Stimulated activated CD4-positive, alpha-beta T cell treated with anti-CD3 and anti-CD28 coated beads, Interleukin-12 subunit alpha, Interleukin-12 subunit beta, amount 100 ng/mL, for 24 hours (primary cell): ENCODE measurements around the gene RBAK.
"Not testable (repeated sequence)": the region's sequence is repeated elsewhere in the genome, so short reads cannot be mapped to it uniquely, and the experiment has no call there.

Experiments
- DNase-seq, 2 experiments: peaks; one replicate each; pipeline ENCODE4 v3.0.0-alpha.2; 2020; ENCODE audit warnings: low read depth in 2 of 2

RBAK gene

DNA sequence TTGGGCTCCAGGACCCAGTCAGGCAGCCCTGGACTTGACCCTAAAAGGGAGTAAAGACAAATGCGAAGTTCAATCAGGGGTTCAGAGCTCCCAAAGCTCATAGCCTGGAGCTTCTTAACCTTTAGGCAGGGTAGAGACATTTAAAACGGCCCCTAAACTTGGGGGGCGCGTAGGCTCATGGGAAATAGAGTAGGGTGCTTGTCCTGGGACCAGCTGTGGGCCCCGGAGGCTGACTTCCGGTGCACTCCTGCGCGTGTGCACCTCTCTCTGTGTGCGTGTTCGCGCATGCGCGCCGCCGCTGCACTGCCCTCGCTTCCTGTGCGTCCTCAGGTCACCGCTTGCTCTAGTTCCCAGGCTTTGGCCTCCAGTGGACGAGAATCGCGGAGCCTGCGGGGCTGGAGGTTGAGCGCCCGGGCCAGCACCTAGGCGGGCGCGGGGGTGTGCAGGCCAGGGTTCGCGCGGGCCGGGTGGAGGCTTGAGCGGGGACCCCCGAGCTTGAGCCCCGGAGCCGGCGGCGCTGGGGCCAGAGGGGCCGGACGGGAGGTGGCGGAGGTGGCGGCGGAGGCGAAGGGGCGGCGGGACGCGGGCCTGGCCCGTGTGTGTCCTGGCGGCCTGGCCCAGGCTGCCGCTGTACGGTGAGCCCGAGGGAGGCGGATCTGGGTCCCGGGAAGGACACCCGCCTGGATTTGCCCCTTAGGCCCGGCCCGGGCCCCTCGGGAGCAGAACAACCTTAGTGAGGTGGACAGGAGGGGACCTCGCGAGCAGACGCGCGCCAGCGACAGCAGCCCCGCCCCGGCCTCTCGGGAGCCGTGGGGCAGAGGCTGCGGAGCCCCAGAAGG lies at the start of gene RBAK:
Gene RBAK (plus strand): TSS at position 303 of the 839 bp plus-strand sequence. CDS start 2,217 bp downstream, outside the sequence.
- peak; percentile 80 to 83 for DNase-seq

DNA sequence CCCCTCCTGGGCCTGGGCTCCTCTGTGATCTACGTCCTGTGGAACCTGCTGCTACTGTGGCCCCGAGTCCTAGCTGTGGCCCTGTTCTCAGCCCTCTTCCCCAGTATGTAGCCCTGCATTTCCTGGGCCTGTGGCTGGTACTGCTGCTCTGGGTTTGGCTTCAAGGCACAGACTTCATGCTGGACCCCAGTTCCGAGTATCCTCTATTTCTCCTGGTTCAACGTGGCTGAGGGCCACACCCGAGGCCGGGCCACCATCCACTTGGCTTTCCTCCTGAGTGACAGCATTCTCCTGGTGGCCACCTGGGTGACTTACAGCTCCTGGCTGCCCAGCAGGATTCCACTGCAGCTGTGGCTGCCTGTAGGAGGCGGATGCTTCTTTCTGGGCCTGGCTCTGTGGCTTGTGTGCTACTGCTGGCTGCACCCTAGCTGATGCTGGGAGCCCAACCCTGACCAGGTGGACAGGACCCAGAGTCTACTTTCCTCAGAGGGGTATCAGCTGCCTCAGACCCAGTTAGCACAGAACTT lies 48.9 kb upstream of the RBAK start:
- DNase-seq: no peak

DNA sequence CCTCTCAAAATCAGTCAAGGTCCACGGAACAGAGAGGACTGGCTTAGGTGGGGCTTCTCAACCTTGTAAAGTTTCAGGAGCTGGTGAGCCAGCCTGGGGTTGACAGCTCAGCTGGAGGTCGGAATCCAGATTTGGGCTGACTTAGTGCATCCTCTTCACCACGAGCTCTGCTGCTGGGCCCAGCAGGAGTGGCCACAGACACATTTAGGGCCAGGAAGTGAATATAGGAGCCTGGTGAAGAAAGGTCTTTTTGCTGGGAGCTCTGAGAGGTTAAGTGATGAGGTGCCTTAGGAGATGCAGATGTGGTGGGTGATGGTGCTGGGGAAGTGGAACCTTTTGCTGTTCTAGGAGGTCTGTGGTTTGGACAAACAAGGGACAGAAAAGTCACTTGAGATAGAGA lies 47.4 kb upstream of the RBAK start:
- no peak for DNase-seq

DNA sequence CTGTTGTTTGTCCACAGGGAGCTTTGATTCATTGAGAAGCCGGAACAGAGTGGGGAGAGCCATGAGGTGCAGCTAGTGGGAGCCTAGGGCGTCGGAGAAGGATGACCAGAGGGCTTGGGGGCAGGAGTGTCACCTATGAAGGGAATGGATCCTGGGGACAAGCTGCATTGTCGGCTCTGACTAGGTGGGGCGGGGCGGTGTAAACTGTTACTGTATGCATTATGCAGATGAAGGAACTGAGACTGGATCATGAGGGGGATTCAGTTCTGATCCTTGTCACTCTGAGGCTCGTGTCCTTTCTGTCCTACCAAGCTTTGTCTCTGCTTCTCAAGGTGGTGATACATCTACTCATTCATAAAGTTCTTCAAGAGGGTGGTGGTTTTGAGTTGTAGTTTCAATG lies 46.8 kb upstream of the RBAK start:
- DNase-seq: no peak

DNA sequence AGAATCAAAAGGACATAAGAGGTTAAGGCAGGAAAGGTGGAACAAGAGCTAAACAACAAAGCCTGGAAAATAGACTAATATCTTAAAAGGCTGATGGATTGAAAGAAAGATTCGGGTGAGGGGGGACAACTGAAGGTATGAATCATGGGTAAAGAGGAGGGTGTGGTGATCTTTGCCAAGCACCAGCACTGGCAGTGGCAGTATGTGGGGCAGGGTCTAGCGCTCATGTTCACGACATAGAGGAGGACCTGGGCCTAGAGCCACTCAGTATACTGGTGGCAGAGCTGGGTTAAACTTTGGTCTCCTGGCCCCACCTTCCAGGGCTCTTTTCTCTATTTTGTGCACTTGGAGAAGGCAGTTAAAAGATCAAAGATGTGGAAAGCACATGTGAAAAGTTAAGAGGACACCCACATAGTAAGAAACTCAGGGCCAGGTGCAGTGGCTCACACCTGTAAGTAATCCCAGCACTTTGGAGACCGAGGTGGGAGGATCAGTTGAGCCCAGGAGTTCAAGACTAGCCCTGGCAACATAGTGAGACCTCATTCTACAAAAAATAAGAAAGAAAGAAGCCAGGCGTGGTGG lies 46.2 kb upstream of the RBAK start:
- no peak for DNase-seq

DNA sequence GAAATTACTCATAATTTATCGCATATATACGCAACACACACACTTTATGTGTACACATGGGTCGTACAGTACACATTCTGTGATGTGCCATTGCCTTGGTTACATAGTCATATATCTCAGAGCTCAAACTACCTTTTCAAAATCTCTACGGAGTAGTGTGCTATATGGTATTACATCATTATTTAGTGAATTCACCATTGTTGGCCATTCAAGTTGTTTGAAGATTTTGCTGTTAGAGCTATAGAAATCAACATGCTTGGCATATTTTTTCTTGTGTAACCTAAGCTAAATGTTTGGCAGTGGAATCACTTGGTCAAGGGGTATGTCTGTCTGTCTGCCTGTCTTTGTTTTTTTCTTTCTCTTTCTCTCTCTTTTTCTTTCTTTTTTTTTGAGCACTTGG lies 44.7 kb upstream of the RBAK start:
- no peak for DNase-seq

DNA sequence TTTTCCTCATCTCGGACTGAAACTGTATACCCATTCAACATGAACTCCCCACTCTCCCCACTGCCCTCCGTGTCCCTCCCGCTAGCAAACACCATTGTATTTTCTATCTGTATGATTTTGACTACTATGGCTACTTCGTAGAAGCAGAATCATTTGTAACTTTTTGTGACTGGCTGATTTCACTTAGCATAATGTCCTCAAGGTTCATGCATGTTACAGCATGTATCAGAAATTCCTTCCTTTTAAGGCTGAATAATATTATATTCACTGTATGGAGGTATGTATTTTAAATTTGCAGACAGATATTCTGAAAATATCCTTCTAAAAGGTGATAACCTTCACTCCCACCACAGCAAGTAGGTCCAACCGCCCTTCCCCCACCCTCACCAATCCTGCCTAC lies 43.7 kb upstream of the RBAK start:
- no peak for DNase-seq

DNA sequence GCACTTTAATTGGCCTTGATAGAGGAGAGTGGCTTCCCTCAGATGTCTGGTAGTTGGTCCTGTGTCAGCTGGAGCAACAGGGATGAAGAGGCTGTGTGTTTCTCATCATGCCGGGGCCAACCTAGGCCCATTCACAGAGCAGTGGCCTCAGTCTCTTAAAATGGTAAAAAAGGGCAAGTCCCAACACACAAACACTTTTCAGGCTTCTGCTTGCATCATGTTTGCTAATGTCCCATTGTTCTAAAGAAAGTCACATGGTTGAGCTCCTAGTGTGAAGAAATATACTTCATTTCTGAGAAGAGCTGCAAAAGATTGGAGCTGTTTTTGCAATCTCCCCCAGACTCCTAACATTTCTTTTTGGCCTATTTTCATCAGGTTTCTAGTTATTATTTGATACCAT lies 40.6 kb upstream of the RBAK start:
- no peak for DNase-seq

DNA sequence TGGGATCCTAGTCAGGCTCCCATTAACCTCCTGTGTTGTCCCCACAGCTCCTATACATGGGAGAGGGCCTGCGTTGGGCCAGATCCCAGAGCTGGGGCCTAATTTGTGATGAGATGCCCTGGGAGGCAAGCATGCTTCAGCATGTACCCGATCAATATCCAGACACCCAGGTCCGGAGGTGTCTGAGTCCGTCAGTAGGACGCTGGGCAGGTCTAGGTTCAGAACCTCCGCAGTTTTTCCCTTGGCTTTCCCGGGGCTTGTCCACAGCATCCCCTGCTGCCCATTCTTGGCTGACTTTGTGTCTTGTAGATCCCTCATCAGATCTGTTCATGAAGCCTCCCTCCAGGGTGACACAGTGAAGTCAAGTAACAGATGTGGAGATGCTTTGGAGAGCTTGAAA lies 32.7 kb upstream of the RBAK start:
- no peak for DNase-seq

DNA sequence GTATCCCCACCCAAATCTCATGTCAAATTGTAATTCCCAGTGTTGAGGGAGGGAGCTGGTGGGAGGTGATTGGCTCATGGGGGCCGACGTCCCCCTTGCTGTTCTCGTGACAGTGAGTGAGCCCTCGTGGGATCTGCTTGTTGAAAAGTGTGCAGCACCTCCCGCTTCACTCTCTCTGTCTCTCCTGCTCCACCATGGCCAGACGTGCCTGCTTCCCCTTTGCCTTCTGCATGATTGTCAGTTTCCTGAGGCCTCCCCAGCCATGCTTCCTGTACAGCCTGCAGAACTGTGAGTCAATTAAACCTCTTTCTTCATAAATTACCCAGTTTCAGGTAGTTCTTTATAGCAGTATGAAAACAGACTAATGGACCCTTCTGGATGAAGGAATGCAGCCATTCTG lies 29.7 kb upstream of the RBAK start:
- not testable (repeated sequence) for DNase-seq

DNA sequence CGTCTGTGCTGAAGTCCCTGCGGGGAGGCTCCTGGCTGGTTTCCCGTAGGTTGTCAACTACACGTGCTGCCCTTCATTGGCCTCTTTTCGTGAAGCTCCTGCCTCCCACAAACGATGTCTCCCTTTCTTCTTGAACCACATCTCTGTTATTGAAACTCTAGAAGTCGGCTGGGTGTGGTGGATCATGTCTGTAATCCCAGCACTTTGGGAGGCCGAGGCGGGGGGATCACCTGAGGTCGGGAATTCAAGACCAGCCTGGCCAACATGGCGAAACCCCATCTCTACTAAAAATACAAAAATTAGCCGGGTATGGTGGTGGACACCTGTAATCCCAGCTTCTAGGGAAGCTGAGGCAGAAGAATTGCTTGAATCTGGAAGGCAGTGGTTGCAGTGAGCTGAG lies 28.0 kb upstream of the RBAK start:
- not testable (repeated sequence) for DNase-seq

DNA sequence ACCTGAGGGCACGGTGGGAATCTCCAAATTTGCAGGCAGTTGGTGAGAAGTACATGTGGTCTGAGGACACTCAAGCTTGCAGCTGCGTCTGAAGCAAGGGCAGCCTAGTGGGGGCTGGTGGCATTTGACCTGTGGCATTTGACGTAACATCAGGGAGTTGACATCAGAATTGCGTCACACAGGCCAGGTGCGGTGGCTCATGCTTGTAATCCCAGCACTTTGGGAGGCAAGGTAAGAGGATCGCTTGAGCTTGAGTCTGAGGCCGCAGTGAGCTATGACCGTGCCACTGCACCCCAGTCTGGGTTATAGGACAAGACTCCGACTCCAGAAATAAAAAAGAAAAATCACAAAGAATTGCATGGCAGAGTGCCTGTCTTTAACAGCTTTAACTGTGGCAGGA lies 25.6 kb upstream of the RBAK start:
- no peak for DNase-seq

DNA sequence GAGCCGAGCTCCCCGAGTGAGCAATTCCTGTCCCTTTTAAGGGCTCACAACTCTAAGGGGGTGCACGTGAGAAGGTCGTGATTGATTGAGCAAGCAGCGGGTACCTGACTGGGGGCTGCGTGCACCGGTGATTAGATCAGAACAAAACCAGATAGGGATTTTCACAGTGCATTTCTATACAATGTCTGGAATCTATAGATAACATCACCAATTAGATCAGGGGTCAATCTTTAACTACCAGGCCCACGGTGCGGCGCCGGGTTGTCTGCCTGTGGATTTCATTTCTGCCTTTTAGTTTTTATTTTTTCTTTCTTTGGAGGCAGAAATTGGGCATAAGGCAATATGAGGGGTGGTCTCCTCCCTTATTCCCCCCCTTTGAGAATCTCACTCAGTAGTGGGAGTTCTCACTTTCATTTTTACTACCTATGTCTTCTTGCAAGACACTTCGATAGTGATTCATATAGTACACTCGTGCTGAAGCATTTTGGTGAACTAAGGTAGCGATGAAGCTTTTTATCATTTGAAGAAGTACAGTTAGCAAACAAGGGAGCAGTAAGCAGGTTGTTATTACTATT lies 24.6 kb upstream of the RBAK start:
- DNase-seq: not testable (repeated sequence)

DNA sequence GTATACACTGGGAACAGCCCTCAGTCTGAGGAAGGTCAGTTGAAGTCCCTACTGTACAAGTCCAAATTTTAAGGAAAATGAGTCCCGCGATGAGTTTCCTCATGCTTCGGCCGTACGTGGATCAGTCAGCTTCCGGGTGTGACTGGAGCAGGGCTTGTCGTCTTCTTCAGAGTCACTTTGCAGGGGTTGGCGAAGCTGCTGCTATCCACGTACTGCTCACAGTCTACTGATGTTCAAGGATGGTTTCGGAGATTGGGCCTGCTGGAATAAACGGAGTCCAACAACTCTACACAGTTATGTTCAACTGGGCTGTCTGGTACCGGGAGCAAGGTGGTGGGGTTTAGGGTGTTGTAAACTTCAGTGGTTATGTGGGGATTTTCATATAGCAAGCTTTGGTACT lies 22.0 kb upstream of the RBAK start:
- not testable (repeated sequence) for DNase-seq

DNA sequence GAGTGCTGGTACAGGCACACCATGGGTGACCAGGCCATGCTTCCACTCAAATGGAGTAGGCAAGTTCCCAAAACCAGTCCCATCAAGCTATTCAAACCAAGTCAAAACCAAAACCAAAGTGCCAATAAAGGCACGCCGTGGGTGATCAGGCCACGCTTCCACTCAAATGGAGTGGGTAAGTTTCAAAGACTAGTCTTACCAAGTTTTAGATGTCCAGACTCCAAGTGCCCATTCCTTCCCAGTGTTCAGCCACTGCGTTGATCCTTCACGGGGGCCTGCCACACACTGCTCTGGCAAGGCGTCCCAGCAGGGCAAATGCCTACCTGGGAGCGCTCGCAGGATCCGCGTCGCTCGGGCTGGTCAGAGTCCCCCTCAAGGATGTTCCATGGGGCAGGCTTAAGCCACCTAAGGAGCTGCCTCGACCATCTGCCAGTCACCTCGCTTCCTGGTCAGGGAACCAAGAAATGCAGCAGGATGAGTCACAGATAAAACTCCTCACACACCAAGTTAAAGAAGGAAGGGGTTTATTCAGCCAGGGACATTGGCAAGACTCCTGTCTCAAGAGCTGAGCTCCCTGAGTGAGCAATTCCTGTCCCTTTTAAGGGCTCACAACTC lies 17.8 kb upstream of the RBAK start:
- not testable (repeated sequence) for DNase-seq

DNA sequence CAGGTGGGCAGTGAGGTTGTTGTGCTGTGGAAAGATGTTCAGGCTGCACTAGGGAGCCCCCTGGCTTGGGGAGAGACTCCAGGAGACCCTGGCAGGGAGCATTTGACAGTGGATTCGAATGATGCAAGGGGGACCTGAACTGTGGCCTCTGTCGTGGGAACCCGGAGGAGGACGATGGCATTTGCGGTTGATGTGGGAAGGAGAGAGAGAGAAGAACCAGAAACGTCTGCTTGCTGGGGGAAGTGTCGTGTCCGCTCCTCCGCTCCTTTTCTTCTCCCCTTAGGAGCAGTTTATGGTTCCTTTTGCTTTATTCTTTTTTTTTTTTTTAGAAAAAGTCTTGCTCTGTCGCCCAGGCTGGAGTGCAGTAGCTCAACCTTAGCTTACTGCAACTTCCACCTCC lies 12.5 kb upstream of the RBAK start:
- not testable (repeated sequence) for DNase-seq

DNA sequence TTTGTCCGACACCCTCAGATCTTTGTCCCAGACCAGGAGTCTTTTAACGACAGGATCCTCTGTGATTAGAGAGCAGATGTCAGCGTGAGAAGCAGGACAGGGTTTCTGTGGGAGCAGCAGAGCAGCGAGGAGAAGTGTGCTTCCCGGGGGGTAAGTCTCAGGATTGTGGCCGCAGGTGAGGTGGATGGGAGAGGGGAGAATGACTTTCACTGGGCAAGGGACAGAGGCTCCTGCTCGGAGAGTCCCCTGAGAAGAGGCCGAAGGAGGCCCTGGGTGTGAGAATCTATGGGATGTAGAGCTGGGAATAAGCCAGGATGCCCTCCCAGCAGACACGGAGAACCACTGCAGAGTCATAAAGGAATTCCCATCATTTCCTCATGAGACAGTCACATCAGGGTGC lies 10.4 kb upstream of the RBAK start:
- DNase-seq: no peak

DNA sequence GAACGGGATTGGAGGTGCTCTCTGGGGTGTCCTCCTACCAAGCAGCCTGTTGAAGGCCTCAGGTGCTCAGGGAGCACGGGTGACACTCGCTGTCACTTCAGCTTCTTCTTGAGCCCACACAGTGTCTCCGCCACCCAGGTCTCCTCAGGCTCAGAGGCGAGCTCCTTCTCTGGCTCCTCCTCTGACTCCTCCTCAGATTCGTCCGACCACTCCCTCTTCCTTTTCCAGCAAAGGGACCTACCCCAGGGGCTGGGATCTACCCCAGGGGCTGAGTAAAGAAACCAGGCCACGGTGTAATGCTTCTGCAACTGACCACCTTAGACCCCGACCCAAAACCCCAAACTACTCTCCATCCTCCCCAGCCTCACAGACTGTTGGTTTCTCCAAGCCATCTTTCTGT lies 9.2 kb upstream of the RBAK start:
- no peak for DNase-seq

DNA sequence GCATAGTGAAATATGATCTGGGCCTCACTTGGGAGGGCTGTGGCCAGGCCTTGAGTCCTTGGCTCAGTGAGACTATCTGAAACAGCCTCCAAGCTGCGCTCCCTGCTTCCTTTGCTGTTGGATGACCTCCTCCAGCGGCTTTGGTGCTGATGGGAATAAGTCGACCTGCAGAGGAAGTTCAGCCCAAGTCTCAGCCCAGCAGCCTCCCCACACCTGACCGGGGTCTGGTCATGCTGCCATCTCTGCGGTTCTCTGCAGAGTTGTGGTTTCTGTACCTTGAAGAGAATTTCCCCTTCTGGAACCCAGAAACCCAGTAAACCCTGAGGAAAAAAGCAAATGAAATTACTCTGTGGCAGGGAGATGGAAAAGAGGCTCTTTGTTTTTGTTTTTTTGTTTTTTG lies 4.6 kb upstream of the RBAK start:
- no peak for DNase-seq

DNA sequence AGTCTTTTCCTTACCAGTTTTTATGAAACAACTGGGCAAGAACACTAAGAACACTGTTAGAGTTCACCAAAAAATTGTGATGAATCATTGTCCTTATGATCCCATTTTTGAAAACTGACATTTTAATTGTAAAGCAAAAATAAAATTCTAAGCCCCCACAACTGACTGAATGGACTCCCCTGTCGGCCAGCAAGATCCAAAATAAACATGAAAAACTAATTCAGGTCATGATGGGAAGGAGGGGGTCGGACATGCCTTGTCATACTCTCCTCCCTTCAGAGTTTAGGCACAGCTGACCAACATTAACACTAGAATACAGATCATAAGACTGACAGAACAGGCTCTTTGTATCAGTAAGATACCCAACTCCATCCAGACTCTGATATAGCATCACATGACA lies 2.0 kb upstream of the RBAK start:
- no peak for DNase-seq

DNA sequence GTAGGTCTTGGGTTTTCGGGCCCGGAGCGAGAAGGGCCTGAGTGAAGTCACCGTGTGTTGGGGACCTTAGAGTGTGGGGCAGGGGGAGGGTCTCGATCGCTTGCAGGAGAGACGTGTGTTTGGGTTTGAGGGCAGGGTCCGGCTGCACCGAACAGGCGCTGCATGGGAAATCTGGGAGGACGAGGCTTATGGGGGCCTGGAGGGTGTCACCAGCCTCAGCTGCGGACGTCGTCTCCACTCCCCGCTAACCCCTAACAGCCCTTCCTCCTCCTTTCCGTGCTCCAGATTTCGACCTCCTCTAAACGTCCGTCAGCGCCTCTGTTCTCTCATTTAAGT lies 705 bp downstream of the RBAK start:
- not testable (repeated sequence) for DNase-seq

DNA sequence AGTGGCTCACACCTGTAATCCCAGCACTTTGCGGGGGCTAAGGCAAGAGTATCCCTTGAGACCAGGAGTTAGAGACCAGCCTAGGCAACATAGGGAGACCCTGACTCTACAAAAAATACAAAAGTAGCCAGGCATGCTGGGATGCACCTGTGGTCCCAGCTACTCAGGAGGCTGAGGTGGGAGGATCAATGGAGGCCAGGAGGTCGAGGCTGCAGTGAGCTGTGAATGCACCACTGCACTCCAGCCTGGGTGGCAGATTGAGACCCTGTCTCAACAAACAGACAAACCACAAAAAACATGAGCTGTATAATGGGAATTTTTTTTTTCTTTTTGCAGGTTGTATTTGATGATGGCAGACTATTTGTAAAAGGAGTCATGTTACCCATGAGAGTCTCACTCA lies 1.5 kb downstream of the RBAK start:
- not testable (repeated sequence) for DNase-seq

DNA sequence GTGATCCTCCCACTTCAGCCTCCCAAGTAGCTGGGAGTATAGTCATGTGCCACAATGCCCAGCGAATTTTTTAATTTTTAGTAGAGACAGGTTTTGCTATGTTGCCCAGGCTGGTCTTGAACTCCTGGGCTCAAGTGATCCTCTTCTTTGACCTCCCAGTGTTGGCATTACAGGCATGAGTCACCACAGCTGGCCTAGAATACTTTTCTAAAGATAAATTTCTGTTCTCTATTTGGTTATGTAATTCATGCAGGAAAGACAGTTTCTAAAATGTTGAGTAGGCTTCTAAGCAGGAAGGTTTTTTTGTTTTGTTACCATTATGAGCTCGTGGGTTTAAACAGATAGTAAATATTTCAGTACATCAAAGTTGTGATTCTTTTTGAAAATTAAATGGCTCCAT lies 5.0 kb downstream of the RBAK start:
- no peak for DNase-seq
